ENCODE results near the gene FAT4.

Gene FAT4

DNA sequence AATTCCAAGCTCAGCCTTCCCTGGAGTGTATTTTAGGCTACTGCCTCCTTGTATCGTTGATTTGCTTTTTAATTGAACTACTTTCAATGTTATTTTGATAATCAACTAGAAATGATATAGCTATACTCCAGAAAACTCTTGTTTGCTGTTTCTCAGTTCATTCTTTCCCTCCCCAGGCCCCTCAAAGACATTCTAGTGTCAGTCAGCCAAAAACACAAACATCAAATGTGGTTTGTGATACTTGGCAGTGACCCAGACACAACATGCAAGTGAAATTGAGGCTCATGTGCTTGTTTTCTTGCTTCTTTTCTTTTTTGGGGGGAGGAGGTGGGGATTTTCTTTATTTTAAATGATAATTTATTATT is 7.6 kb downstream of the FAT4 start:
- Histone ChIP-seq H3K9me3 (replicated peaks in 1 of 2; ENCODE audit: control insufficient read depth in 2 of 2, insufficient read depth in 1 of 2, low read depth in 1 of 2, low read length in 2 of 2) (peaks cover 0 to 30% of the 10 kb centered on the region in 2 donors), H3K27ac (replicated peaks; ENCODE audit: low read length) (no peak overlapping the region), H3K4me3 (ENCODE audit: low read length in 2 of 2) (no peak overlapping the region), H2BK15ac (ENCODE audit: low read length) (no peak overlapping the region), H2BK12ac (ENCODE audit: low read length) (no peak overlapping the region), H4K91ac (ENCODE audit: low read depth, low read length, poor library complexity) (no peak overlapping the region), H3K36me3 (replicated peaks in 1 of 2; ENCODE audit: control insufficient read depth in 2 of 2, insufficient read depth in 2 of 2, low read length in 2 of 2) (peaks cover 0 to 38% of the 10 kb centered on the region in 2 donors), H2AFZ (ENCODE audit: low read length) (no peak overlapping the region), H3K27me3 (ENCODE audit: control insufficient read depth in 3 of 3, insufficient read depth in 3 of 3, low read depth in 1 of 3, low read length in 3 of 3) (peaks cover 0 to 1% (median 0%) of the 10 kb centered on the region in 3 experiments), H2AK5ac (ENCODE audit: low read depth, low read length) (no peak overlapping the region), H3K4me2 (ENCODE audit: insufficient read depth, low read length, poor library complexity, severe bottlenecking) (no peak overlapping the region), H2BK120ac (ENCODE audit: low read depth, low read length) (no peak overlapping the region), H3K4me1 (ENCODE audit: control insufficient read depth in 2 of 2, insufficient read depth in 1 of 2, low read depth in 1 of 2, low read length in 2 of 2) (peaks cover 3 to 14% of the 10 kb centered on the region in 2 donors), H3K4ac (ENCODE audit: low read length) (no peak overlapping the region), H3K18ac (ENCODE audit: low read length) (no peak overlapping the region), H3K23ac (ENCODE audit: low read depth, low read length, poor library complexity) (no peak overlapping the region), H3K14ac (ENCODE audit: low read length) (no peak overlapping the region), H3K79me1 (ENCODE audit: low read depth, low read length) (peaks cover under 1% of the 10 kb centered on the region), H2BK5ac (ENCODE audit: low read length) (no peak overlapping the region), H3K9ac (ENCODE audit: low read depth, low read length, poor library complexity) (no peak overlapping the region), H4K8ac (ENCODE audit: low read depth, low read length) (no peak overlapping the region)
- no peak for DNase-seq (ENCODE audit: low spot score)
- WGBS, 2 donors (ENCODE audit: extremely low coverage in 2 of 2, insufficient read length in 2 of 2, insufficient replicate concordance in 1 of 2), result no CpG with 5 or more reads among the region's 1 CpG

DNA sequence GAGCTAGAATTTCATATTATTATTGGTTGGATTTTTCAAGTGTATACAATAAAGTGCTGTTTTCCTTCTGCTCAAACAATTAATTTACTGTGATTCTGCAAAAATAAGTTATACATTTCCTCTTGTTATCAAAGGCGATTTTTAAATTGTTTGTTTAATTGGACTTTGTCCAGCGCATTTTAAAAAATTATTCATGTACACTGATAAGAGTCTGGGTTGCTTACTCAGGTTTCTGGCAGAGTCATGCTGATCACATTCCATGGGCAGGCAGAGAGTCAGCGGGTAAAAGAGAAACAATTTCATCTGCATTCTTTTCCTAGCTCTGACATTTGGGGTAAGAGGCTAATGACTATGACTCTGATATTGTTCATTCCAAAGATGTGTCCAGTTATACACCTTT is 8.9 kb downstream of the FAT4 start:
- H2BK12ac ChIP-seq (ENCODE audit: low read length), result no peak overlapping the region
- no peak overlapping the region for H3K9ac ChIP-seq (ENCODE audit: low read depth, low read length, poor library complexity)
- no peak overlapping the region for H2AFZ ChIP-seq (ENCODE audit: low read length)
- H3K18ac ChIP-seq (ENCODE audit: low read length), result no peak overlapping the region
- H3K27ac ChIP-seq (replicated peaks; ENCODE audit: low read length), result no peak overlapping the region
- H3K4me2 ChIP-seq (ENCODE audit: insufficient read depth, low read length, poor library complexity, severe bottlenecking), result no peak overlapping the region
- no peak overlapping the region for H3K4ac ChIP-seq (ENCODE audit: low read length)
- H3K36me3 ChIP-seq (replicated peaks in 1 of 2; ENCODE audit: control insufficient read depth in 2 of 2, insufficient read depth in 2 of 2, low read length in 2 of 2), result peaks cover 0 to 25% of the 10 kb centered on the region in 2 donors
- no peak overlapping the region for H4K91ac ChIP-seq (ENCODE audit: low read depth, low read length, poor library complexity)
- no peak overlapping the region for H3K4me3 ChIP-seq (ENCODE audit: low read length in 2 of 2)
- no peak overlapping the region for H2BK5ac ChIP-seq (ENCODE audit: low read length)
- no CpG with 5 or more reads among the region's 3 CpGs for WGBS, 2 donors (ENCODE audit: extremely low coverage in 2 of 2, insufficient read length in 2 of 2, insufficient replicate concordance in 1 of 2)
- no peak overlapping the region for H3K14ac ChIP-seq (ENCODE audit: low read length)
- H4K8ac ChIP-seq (ENCODE audit: low read depth, low read length), result no peak overlapping the region
- no peaks in the 10 kb centered on the region for H3K27me3 ChIP-seq (ENCODE audit: control insufficient read depth in 3 of 3, insufficient read depth in 3 of 3, low read depth in 1 of 3, low read length in 3 of 3)
- H2BK120ac ChIP-seq (ENCODE audit: low read depth, low read length), result no peak overlapping the region
- H2BK15ac ChIP-seq (ENCODE audit: low read length), result no peak overlapping the region
- H3K9me3 ChIP-seq (replicated peaks in 1 of 2; ENCODE audit: control insufficient read depth in 2 of 2, insufficient read depth in 1 of 2, low read depth in 1 of 2, low read length in 2 of 2), result peaks cover 0 to 17% of the 10 kb centered on the region in 2 donors
- no peaks in the 10 kb centered on the region for H3K79me1 ChIP-seq (ENCODE audit: low read depth, low read length)
- no peak overlapping the region for H3K23ac ChIP-seq (ENCODE audit: low read depth, low read length, poor library complexity)
- peaks cover 2 to 14% of the 10 kb centered on the region in 2 donors for H3K4me1 ChIP-seq (ENCODE audit: control insufficient read depth in 2 of 2, insufficient read depth in 1 of 2, low read depth in 1 of 2, low read length in 2 of 2)
- no peak for DNase-seq (ENCODE audit: low spot score)
- H2AK5ac ChIP-seq (ENCODE audit: low read depth, low read length), result no peak overlapping the region

GRCh38 chr4:125325733-125326132 is 11.0 kb downstream of the FAT4 start:
- H4K91ac ChIP-seq (ENCODE audit: low read depth, low read length, poor library complexity), result no peak overlapping the region
- H3K4me1 ChIP-seq (ENCODE audit: control insufficient read depth in 2 of 2, insufficient read depth in 1 of 2, low read depth in 1 of 2, low read length in 2 of 2), result peaks cover 2 to 14% of the 10 kb centered on the region in 2 donors
- H3K4ac ChIP-seq (ENCODE audit: low read length), result no peak overlapping the region
- H3K23ac ChIP-seq (ENCODE audit: low read depth, low read length, poor library complexity), result no peak overlapping the region
- no peak overlapping the region for H2BK12ac ChIP-seq (ENCODE audit: low read length)
- no peak overlapping the region for H2AK5ac ChIP-seq (ENCODE audit: low read depth, low read length)
- H3K79me1 ChIP-seq (ENCODE audit: low read depth, low read length), result no peaks in the 10 kb centered on the region
- H4K8ac ChIP-seq (ENCODE audit: low read depth, low read length), result no peak overlapping the region
- DNase-seq (ENCODE audit: low spot score), result no peak
- no peak overlapping the region for H3K14ac ChIP-seq (ENCODE audit: low read length)
- no peak overlapping the region for H2BK120ac ChIP-seq (ENCODE audit: low read depth, low read length)
- no peak overlapping the region for H2AFZ ChIP-seq (ENCODE audit: low read length)
- H2BK5ac ChIP-seq (ENCODE audit: low read length), result no peak overlapping the region
- no peak overlapping the region for H3K9ac ChIP-seq (ENCODE audit: low read depth, low read length, poor library complexity)
- no peak overlapping the region for H3K4me3 ChIP-seq (ENCODE audit: low read length in 2 of 2)
- H2BK15ac ChIP-seq (ENCODE audit: low read length), result no peak overlapping the region
- no peaks in the 10 kb centered on the region for H3K27me3 ChIP-seq (ENCODE audit: control insufficient read depth in 3 of 3, insufficient read depth in 3 of 3, low read depth in 1 of 3, low read length in 3 of 3)
- peaks cover 0 to 4% of the 10 kb centered on the region in 2 donors for H3K9me3 ChIP-seq (replicated peaks in 1 of 2; ENCODE audit: control insufficient read depth in 2 of 2, insufficient read depth in 1 of 2, low read depth in 1 of 2, low read length in 2 of 2)
- no peak overlapping the region for H3K27ac ChIP-seq (replicated peaks; ENCODE audit: low read length)
- H3K4me2 ChIP-seq (ENCODE audit: insufficient read depth, low read length, poor library complexity, severe bottlenecking), result no peak overlapping the region
- no CpG with 5 or more reads among the region's 1 CpG for WGBS, 2 donors (ENCODE audit: extremely low coverage in 2 of 2, insufficient read length in 2 of 2, insufficient replicate concordance in 1 of 2)
- H3K18ac ChIP-seq (ENCODE audit: low read length), result no peak overlapping the region
- H3K36me3 ChIP-seq (replicated peaks in 1 of 2; ENCODE audit: control insufficient read depth in 2 of 2, insufficient read depth in 2 of 2, low read length in 2 of 2), result peaks cover 0 to 6% of the 10 kb centered on the region in 2 donors

GRCh38 chr4:125331116-125331515 is 16.4 kb downstream of the FAT4 start:
- Histone ChIP-seq H3K79me1 (ENCODE audit: low read depth, low read length) (no peaks in the 10 kb centered on the region), H3K4me3 (ENCODE audit: low read length in 2 of 2) (no peak overlapping the region), H3K9ac (ENCODE audit: low read depth, low read length, poor library complexity) (no peak overlapping the region), H4K91ac (ENCODE audit: low read depth, low read length, poor library complexity) (no peak overlapping the region), H3K4me1 (ENCODE audit: control insufficient read depth in 2 of 2, insufficient read depth in 1 of 2, low read depth in 1 of 2, low read length in 2 of 2) (no peaks in the 10 kb centered on the region), H2AFZ (ENCODE audit: low read length) (no peak overlapping the region), H2BK120ac (ENCODE audit: low read depth, low read length) (no peak overlapping the region), H3K14ac (ENCODE audit: low read length) (no peak overlapping the region), H3K23ac (ENCODE audit: low read depth, low read length, poor library complexity) (no peak overlapping the region), H3K4ac (ENCODE audit: low read length) (no peak overlapping the region), H3K4me2 (ENCODE audit: insufficient read depth, low read length, poor library complexity, severe bottlenecking) (no peak overlapping the region), H2BK12ac (ENCODE audit: low read length) (no peak overlapping the region), H3K27me3 (ENCODE audit: control insufficient read depth in 3 of 3, insufficient read depth in 3 of 3, low read depth in 1 of 3, low read length in 3 of 3) (no peaks in the 10 kb centered on the region), H4K8ac (ENCODE audit: low read depth, low read length) (no peak overlapping the region), H3K27ac (replicated peaks; ENCODE audit: low read length) (no peak overlapping the region), H3K9me3 (replicated peaks in 1 of 2; ENCODE audit: control insufficient read depth in 2 of 2, insufficient read depth in 1 of 2, low read depth in 1 of 2, low read length in 2 of 2) (no peaks in the 10 kb centered on the region), H3K18ac (ENCODE audit: low read length) (no peak overlapping the region), H2BK15ac (ENCODE audit: low read length) (no peak overlapping the region), H3K36me3 (replicated peaks in 1 of 2; ENCODE audit: control insufficient read depth in 2 of 2, insufficient read depth in 2 of 2, low read length in 2 of 2) (no peaks in the 10 kb centered on the region), H2BK5ac (ENCODE audit: low read length) (no peak overlapping the region), H2AK5ac (ENCODE audit: low read depth, low read length) (no peak overlapping the region)
- no CpG with 5 or more reads among the region's 2 CpGs for WGBS, 2 donors (ENCODE audit: extremely low coverage in 2 of 2, insufficient read length in 2 of 2, insufficient replicate concordance in 1 of 2)
- no peak for DNase-seq (ENCODE audit: low spot score)
